HuH-7.5 (cell line): Measurements from ENCODE around the gene SERPINI2.
A peak's percentile ranks its signal among the peaks of the same experiment; 100 is the strongest.

Experiments
- DNase-seq: peaks from one replicate; pipeline ENCODE4 v3.0.0; 2011; ENCODE audit warnings: low spot score

Gene SERPINI2

GRCh38 chr3:167473863-167474262 is at the start of gene SERPINI2:
SERPINI2 (minus strand) TSS chr3:167474042; CDS start chr3:167471834, 2,208 bp downstream.
- DNase-seq, result no peak

- no peak for DNase-seq
Measured at GRCh38 chr3:167521006-167521355, 47.1 kb upstream of the SERPINI2 start.

- no peak for DNase-seq
Measured at GRCh38 chr3:167520266-167521005, 46.6 kb upstream of the SERPINI2 start.

GRCh38 chr3:167507954-167508353 is 34.1 kb upstream of the SERPINI2 start:
- no peak for DNase-seq

GRCh38 chr3:167502401-167502800 is 28.6 kb upstream of the SERPINI2 start:
- DNase-seq, result no peak

GRCh38 chr3:167501941-167502340 is 28.1 kb upstream of the SERPINI2 start:
- DNase-seq, result no peak

GRCh38 chr3:167497903-167498302 is 24.1 kb upstream of the SERPINI2 start:
- no peak for DNase-seq

- peak; percentile 7 for DNase-seq
Measured at GRCh38 chr3:167493244-167493643, 19.4 kb upstream of the SERPINI2 start.

GRCh38 chr3:167491621-167492020 is 17.8 kb upstream of the SERPINI2 start:
- no peak for DNase-seq

- DNase-seq, result no peak
Measured at GRCh38 chr3:167489571-167489970, 15.7 kb upstream of the SERPINI2 start.

GRCh38 chr3:167487556-167487955 is 13.7 kb upstream of the SERPINI2 start:
- DNase-seq, result no peak

- DNase-seq, result no peak
Measured at GRCh38 chr3:167484551-167484950, 10.7 kb upstream of the SERPINI2 start.

GRCh38 chr3:167483708-167484475 is 10.1 kb upstream of the SERPINI2 start:
- no peak for DNase-seq

GRCh38 chr3:167481164-167481563 is 7.3 kb upstream of the SERPINI2 start:
- no peak for DNase-seq

GRCh38 chr3:167480748-167481147 is 6.9 kb upstream of the SERPINI2 start:
- no peak for DNase-seq

GRCh38 chr3:167469381-167469780 is 4.5 kb downstream of the SERPINI2 start:
- DNase-seq, result no peak

GRCh38 chr3:167467848-167468611 is 5.8 kb downstream of the SERPINI2 start:
- peak; percentile 3 for DNase-seq

GRCh38 chr3:167466966-167467365 is 6.9 kb downstream of the SERPINI2 start:
- DNase-seq, result no peak

GRCh38 chr3:167456157-167456799 is 17.6 kb downstream of the SERPINI2 start:
- DNase-seq, result no peak

GRCh38 chr3:167453815-167454214 is 20.0 kb downstream of the SERPINI2 start:
- DNase-seq, result no peak

- DNase-seq, result no peak
Measured at GRCh38 chr3:167451282-167451681, 22.6 kb downstream of the SERPINI2 start.

- no peak for DNase-seq
Measured at GRCh38 chr3:167450675-167451074, 23.2 kb downstream of the SERPINI2 start.
